Testis (tissue), 2 donors: ENCODE data around the gene ANKRD33B.

ENCODE experiments used
- CTCF ChIP-seq, 3 experiments: fragments of 450-650 bp in 2 of 3; fragments of 200-600 bp in 1 of 3; sonication (generic) in 1 of 3; IDR thresholded peaks; one replicate each; pipeline ENCODE4 v1.5.1; 2016 to 2019; ENCODE audit warnings: antibody characterized with exemption in 3 of 3, mild to moderate bottlenecking in 2 of 3, moderate library complexity in 1 of 3
- POLR2A ChIP-seq: fragments of 450-650 bp; IDR thresholded peaks from one replicate; pipeline ENCODE4 v1.6.1; 2017; ENCODE audit warnings: antibody characterized with exemption, mild to moderate bottlenecking, moderate library complexity

- TF ChIP-seq CTCF (IDR thresholded peaks at IDR 0.05) (no peak), POLR2A (no peak)
These were observed 67.6 kb downstream of the ANKRD33B start for GRCh38 chr5:10631316-10631996.
